ENCODE measurements around the gene FRRS1.

Gene FRRS1

DNA sequence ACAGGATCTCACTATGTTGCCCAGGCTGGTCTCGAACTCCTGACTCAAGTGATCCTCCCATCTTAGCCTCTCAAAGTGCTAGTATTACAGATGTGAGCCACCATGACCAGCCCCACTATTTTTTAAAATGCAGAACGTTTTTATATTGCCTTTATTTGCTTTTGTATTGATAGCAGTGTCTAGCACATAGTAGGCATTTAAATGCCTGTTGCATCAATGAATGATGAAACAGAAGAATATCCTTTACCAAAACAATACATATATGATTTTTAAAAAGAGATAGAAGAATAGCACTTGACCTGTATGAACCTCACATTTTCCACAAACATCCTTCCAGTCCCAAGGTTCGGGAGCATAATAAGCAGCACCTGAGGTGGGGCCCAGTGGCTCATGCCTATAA is 16.5 kb upstream of the FRRS1 start:
- ChIA-PET POLR2A (no interaction called here), CTCF (interaction anchor here (1.3 kb wide), 1 partner anchor 9 kb away, joined by 3 read pairs; no protein-coding TSS in a partner anchor)
- TF ChIP-seq, protein P1, sequence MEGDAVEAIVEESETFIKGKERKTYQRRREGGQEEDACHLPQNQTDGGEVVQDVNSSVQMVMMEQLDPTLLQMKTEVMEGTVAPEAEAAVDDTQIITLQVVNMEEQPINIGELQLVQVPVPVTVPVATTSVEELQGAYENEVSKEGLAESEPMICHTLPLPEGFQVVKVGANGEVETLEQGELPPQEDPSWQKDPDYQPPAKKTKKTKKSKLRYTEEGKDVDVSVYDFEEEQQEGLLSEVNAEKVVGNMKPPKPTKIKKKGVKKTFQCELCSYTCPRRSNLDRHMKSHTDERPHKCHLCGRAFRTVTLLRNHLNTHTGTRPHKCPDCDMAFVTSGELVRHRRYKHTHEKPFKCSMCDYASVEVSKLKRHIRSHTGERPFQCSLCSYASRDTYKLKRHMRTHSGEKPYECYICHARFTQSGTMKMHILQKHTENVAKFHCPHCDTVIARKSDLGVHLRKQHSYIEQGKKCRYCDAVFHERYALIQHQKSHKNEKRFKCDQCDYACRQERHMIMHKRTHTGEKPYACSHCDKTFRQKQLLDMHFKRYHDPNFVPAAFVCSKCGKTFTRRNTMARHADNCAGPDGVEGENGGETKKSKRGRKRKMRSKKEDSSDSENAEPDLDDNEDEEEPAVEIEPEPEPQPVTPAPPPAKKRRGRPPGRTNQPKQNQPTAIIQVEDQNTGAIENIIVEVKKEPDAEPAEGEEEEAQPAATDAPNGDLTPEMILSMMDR (IDR thresholded peaks at IDR 0.05; ENCODE audit: control extremely low read depth, extremely low read depth, low read depth, missing control alignments), result no peak
- no peak for DNase-seq (ENCODE audit: extremely low spot score)

DNA sequence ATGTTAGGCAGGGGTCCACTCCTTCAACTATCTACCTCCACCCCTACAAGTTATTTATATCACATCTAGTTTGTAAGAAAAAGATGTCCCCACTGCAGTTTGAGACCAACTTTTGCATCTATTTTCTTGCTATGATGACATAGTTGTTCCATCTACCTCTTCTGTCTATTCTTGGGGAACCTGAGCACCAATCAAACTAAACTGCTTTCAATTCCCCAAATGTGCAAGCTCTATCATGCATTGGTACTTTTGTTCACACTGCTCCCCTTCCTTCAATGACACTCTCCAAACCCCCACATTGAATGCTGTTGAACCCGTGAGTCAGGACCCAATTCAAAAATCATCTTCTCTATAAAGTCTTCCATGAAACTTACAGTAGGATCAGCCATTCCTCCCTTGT is 16.0 kb upstream of the FRRS1 start:
- CTCF ChIA-PET, result interaction anchor here (1.3 to 1.4 kb wide), 2 partner anchors 9 to 27 kb away, joined by 3 to 4 read pairs; no protein-coding TSS in a partner anchor
- TF ChIP-seq, protein P1 (IDR thresholded peaks at IDR 0.05; ENCODE audit: control extremely low read depth, extremely low read depth, low read depth, missing control alignments), result no peak
- DNase-seq (ENCODE audit: extremely low spot score), result peak; percentile 21
- POLR2A ChIA-PET, result no interaction called here

DNA sequence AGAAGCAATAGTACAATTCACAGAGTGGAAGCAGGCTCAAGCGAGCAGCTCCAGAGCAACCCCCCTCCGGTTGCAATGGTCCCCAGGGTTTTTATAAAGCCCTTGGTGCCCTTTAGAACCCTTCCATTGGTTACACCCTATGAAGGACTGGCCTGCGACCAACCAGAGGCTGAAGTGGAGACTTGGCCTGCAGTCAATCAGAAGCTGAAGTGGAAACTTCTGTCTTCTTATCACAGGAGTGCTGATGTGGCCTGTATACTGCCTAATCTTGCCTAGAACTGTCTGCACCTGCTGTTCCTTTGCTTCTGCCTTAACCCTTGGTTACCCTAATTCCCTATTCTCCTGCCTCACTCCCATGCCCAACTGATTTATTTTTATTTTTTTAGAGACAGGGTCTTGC is 15.4 kb upstream of the FRRS1 start:
- DNase-seq (ENCODE audit: extremely low spot score), result no peak
- TF ChIP-seq, protein P1 (IDR thresholded peaks at IDR 0.05; ENCODE audit: control extremely low read depth, extremely low read depth, low read depth, missing control alignments), result no peak
- ChIA-PET CTCF (interaction anchor here (0.6 to 1.4 kb wide), 3 partner anchors 8 to 676 kb away, joined by 3 to 4 read pairs (median 3); no protein-coding TSS in a partner anchor), POLR2A (no interaction called here)

DNA sequence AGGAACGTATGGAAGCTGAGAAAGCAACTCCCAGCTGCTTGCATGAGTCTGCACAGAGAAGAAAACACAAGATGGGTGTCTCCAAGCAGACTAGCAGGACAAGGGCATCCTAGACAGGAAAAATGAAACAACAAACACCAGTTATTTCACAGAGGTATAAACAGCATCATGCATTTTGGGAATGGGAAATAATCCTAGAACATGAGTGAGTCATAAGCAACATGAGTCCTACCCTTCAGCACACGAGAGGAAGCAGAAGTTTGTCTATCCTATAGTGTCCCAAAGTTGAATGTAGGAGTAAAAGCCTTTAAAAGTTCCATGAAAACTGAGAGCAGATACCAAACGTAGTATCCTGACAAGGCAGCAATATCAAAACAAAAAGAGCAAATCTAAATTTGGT is 11.3 kb upstream of the FRRS1 start:
- TF ChIP-seq, protein P1 (IDR thresholded peaks at IDR 0.05; ENCODE audit: control extremely low read depth, extremely low read depth, low read depth, missing control alignments), result no peak
- no peak for DNase-seq (ENCODE audit: extremely low spot score)
- CTCF ChIA-PET, result interaction anchor here (2.3 kb wide), 1 partner anchor 9 kb away, joined by 7 read pairs; no protein-coding TSS in a partner anchor
- POLR2A ChIA-PET, result no interaction called here

DNA sequence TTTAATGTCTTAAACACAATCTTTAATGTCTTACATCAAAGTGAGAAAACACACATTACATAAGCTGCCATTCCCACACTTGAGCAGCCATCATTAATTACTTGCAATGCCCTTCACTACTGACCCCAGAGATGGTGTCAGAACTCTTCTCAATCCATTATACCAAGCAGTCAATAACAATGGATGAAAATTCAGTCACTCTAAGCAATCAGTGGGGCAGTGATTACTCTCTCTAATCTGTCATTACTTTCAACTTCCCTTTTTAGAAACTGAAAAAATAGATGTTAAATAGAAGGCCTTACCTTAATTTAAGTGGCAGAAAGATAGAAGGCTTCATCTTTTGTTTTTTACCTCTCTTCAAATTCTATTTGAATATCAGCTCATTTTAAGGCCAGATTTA is 9.7 kb upstream of the FRRS1 start:
- TF ChIP-seq, protein P1 (IDR thresholded peaks at IDR 0.05; ENCODE audit: control extremely low read depth, extremely low read depth, low read depth, missing control alignments), result no peak
- CTCF ChIA-PET, result interaction anchor here (1.1 to 2.3 kb wide), 2 partner anchors 11 to 683 kb away, joined by 3 to 7 read pairs; no protein-coding TSS in a partner anchor
- no peak for DNase-seq (ENCODE audit: extremely low spot score)
- POLR2A ChIA-PET, result no interaction called here

DNA sequence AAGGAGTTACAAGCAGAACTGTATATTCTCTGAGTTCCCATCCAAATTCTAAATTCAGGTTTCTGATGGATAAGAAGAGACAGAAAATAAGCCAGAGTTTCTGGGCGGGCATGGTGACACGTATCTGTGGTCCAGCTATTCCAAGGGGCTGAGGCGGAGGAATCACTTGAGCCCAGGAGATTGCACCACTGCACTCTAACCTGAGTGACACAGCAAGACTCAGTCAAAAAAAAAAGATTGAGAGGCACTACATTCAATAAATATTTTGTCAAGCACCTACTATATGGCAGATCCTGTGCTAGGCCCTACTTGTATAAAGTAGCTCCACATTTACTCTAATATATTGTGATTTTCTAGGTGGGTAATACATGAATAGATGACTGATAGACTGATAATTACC is 6.4 kb upstream of the FRRS1 start:
- ChIA-PET CTCF (interaction anchor here (1.0 to 1.8 kb wide), 4 partner anchors 8 to 683 kb away, joined by 3 to 4 read pairs (median 4); no protein-coding TSS in a partner anchor), POLR2A (no interaction called here)
- TF ChIP-seq, protein P1 (IDR thresholded peaks at IDR 0.05; ENCODE audit: control extremely low read depth, extremely low read depth, low read depth, missing control alignments), result no peak
- DNase-seq (ENCODE audit: extremely low spot score), result no peak
